K562 (cell line): ENCODE measurements around the gene TMEM141. TPM values are rescaled to one million over a fixed set of nuclear protein-coding genes. Genes with fewer than 3 reads are reported as not detected.
A peak's percentile ranks its signal among the peaks of the same experiment; 100 is the strongest.

Experiments
- ATAC-seq: fragments of 200-7000 bp; cut with Tn5 transposase; 3 replicates; pipeline ENCODE4 v1.9.1; 2020; ENCODE audit warnings: moderate library complexity
- BruUV-seq: library from RNA; stranded (reverse); fragments of 400-500 nt; replicated peaks from 2 replicates; lab custom pipeline; 2021; lab: Mats Ljungman, UMichigan
- CTCF ChIA-PET: fragments of 300-600 bp; formaldehyde crosslinking; extraction: SDS; loops from one replicate; lab custom pipeline; 2021; ENCODE audit warnings: low intra/inter-chr PET ratio; lab: Yijun Ruan, JAX
- POLR2A ChIA-PET: fragments of 300-600, 350-650 bp; sonication (Branson Sonifier 250); formaldehyde crosslinking; extraction: SDS; loops from one replicate; lab custom pipeline; 2021; ENCODE audit warnings: antibody characterized with exemption, inconsistent platforms; lab: Yijun Ruan, JAX
- DNase-seq, 4 experiments: peaks; one replicate each; pipeline versions ENCODE4 v3.0.0 to v3.0.0-alpha.2; 2011 to 2018; ENCODE audit warnings: low spot score in 3 of 4, mixed read lengths in 3 of 4; ENCODE audit errors: extremely low read depth in 1 of 4
- FAIRE-seq: peaks from 2 replicates; lab custom pipeline; 2011; peaks lifted over from hg19 to GRCh38; lab: Jason Lieb, UNC
- H2AFZ ChIP-seq: 2 replicates; pipeline ENCODE4 v1.6.0; 2011; ENCODE audit warnings: low read depth, low read length, control low read depth, inconsistent platforms
- H3K27ac ChIP-seq: fragments of 200-600 bp; 3 replicates; pipeline ENCODE4 v1.8.0; 2011; ENCODE audit warnings: low read depth, mild to moderate bottlenecking, control low read depth, inconsistent platforms, low read length, moderate library complexity, mixed read lengths; ENCODE audit errors: extremely low read depth
- H3K27me3 ChIP-seq, 2 experiments: fragments of 300-600 bp in 1 of 2; 2 replicates in 1 of 2; 3 replicates in 1 of 2; pipeline versions ENCODE4 v1.6.0 to v1.8.0; 2011; ENCODE audit warnings: inconsistent platforms in 2 of 2, low read length in 2 of 2, mild to moderate bottlenecking in 1 of 2, mixed read lengths in 1 of 2, moderate library complexity in 1 of 2; ENCODE audit not compliant: control insufficient read depth in 2 of 2, insufficient read depth in 2 of 2
- H3K36me3 ChIP-seq: fragments of 300-600 bp; 3 replicates; pipeline ENCODE4 v1.8.0; 2011; ENCODE audit warnings: mild to moderate bottlenecking, low read length, inconsistent platforms; ENCODE audit not compliant: control insufficient read depth, insufficient read depth
- H3K4me1 ChIP-seq, 2 experiments: fragments of 200-600 bp in 1 of 2; replicated peaks in 1 of 2; 2 replicates in 1 of 2; 3 replicates in 1 of 2; pipeline versions ENCODE4 v1.5.1 to v1.8.0; 2011; ENCODE audit warnings: inconsistent platforms in 2 of 2, low read length in 2 of 2, mild to moderate bottlenecking in 1 of 2, mixed read lengths in 1 of 2, moderate library complexity in 1 of 2; ENCODE audit not compliant: control insufficient read depth in 2 of 2, insufficient read depth in 2 of 2
- H3K4me2 ChIP-seq: 2 replicates; pipeline ENCODE4 v1.6.1; 2011; ENCODE audit warnings: low read length, control low read depth, inconsistent platforms, mixed read lengths; ENCODE audit not compliant: insufficient read depth
- H3K4me3 ChIP-seq: fragments of 200-600 bp; sonication (generic), shearing (Covaris generic); 2 replicates; pipeline ENCODE4 v1.5.1; 2016; ENCODE audit warnings: control low read depth, inconsistent platforms
- H3K79me2 ChIP-seq: fragments of 200-600 bp; 3 replicates; pipeline ENCODE4 v1.8.0; 2011; ENCODE audit warnings: low read length, inconsistent platforms; ENCODE audit not compliant: control insufficient read depth, insufficient read depth
- H3K9ac ChIP-seq, 2 experiments: 2 replicates each; pipeline versions ENCODE4 v1.6.0 to v1.6.1; 2011; ENCODE audit warnings: low read depth in 2 of 2, low read length in 2 of 2, control low read depth in 1 of 2, inconsistent platforms in 1 of 2, mild to moderate bottlenecking in 1 of 2, mixed read lengths in 1 of 2; ENCODE audit not compliant: insufficient read depth in 1 of 2
- H3K9me1 ChIP-seq: one replicate; pipeline ENCODE4 v1.6.0; 2011; ENCODE audit warnings: inconsistent platforms, mild to moderate bottlenecking, low read length, moderate library complexity; ENCODE audit not compliant: control insufficient read depth, insufficient read depth
- H3K9me3 ChIP-seq: replicated peaks from 2 replicates; pipeline ENCODE4 v1.5.1; 2011; ENCODE audit warnings: low read depth, low read length, inconsistent platforms; ENCODE audit not compliant: control insufficient read depth, insufficient read depth
- H4K20me1 ChIP-seq: replicated peaks from 2 replicates; pipeline ENCODE4 v1.6.1; 2011; ENCODE audit warnings: low read length, inconsistent platforms, mixed read lengths; ENCODE audit not compliant: control insufficient read depth, insufficient read depth
- ESRRA ChIP-seq: fragments of 450-650 bp; IDR thresholded peaks from 2 replicates; pipeline ENCODE4 v1.6.1; 2014; ENCODE audit warnings: low read depth, mild to moderate bottlenecking, moderate library complexity, borderline replicate concordance
- MIER1 ChIP-seq: fragments of 450-650 bp; IDR thresholded peaks from 2 replicates; pipeline ENCODE4 v1.6.1; 2016; ENCODE audit warnings: antibody characterized with exemption, mild to moderate bottlenecking, low read depth
- ZNF23 ChIP-seq: fragments of 250-450 bp; sonication (Bioruptor Pico); IDR thresholded peaks from 2 replicates; pipeline ENCODE4 v1.4.0; 2020; ENCODE audit warnings: mild to moderate bottlenecking
- ZNF384 ChIP-seq: IDR thresholded peaks from 2 replicates; pipeline ENCODE4 v1.6.1; 2012; ENCODE audit warnings: low read depth, low read length, improper control_type of control experiment
- WGBS: fragments of 100-300 bp; shearing (Covaris generic); methylation state at CpG from one replicate; pipeline ENCODE4 v1.1.6; 2016; ENCODE audit warnings: low coverage, mixed read lengths; ENCODE audit not compliant: insufficient coverage; ENCODE audit errors: missing lambda C conversion rate; 5-methylcytosine and 5-hydroxymethylcytosine counted together
- in situ Hi-C: fragments of 300-500 bp; cut with MboI; formaldehyde crosslinking; loops from 4 replicates; pipeline ENCODE4 v1.15.0; 2018; ENCODE audit warnings: inconsistent platforms, mixed read lengths
- intact Hi-C: fragments of 100-400 bp; cut with micrococcal nuclease; formaldehyde crosslinking; loops from 2 replicates; pipeline ENCODE4 v1.14.2; 2022
- polyA plus RNA-seq, 8 experiments: library from polyadenylated mRNA; depleted of rRNA in 4 of 8; stranded (reverse) in 5 of 8; unstranded in 3 of 8; fragments of >200 nt; fragmentation: Nextera tagmentation in 2 of 8; fragmentation: Illumina TruSeq in 1 of 8; extraction: Ambion mirVana in 2 of 8; extraction: Trizol in 1 of 8; gene quantifications; 2 replicates each; pipeline versions ENCODE4 v1.2.1 to v1.2.3, GENCODE V29; 2011 to 2014; ENCODE audit warnings: inconsistent platforms in 1 of 8, missing spikeins in 1 of 8
- total RNA-seq, 7 experiments: library from RNA; depleted of rRNA in 6 of 7; stranded (reverse); fragments of >200 nt in 6 of 7; fragmentation: Illumina TruSeq in 2 of 7; extraction: Trizol in 2 of 7; gene quantifications; 2 replicates each; pipeline versions ENCODE4 v1.2.1 to v1.2.3, GENCODE V29; 2011 to 2021; ENCODE audit warnings: low replicate concordance in 1 of 7
- TF ChIP-seq, protein P1 (sequence below): fragments of 250-450 bp; sonication (Bioruptor Pico); IDR thresholded peaks from 2 replicates; pipeline ENCODE4 v1.5.0; 2021; ENCODE audit warnings: mild to moderate bottlenecking, borderline replicate concordance

Gene TMEM141
- total and polyA plus RNA-seq, 9 of the 15 experiments (the other 6 are each of a cell fraction or from before 2014, with no cell fraction given) = 21.5 to 123 (median 74.8) TPM

DNA sequence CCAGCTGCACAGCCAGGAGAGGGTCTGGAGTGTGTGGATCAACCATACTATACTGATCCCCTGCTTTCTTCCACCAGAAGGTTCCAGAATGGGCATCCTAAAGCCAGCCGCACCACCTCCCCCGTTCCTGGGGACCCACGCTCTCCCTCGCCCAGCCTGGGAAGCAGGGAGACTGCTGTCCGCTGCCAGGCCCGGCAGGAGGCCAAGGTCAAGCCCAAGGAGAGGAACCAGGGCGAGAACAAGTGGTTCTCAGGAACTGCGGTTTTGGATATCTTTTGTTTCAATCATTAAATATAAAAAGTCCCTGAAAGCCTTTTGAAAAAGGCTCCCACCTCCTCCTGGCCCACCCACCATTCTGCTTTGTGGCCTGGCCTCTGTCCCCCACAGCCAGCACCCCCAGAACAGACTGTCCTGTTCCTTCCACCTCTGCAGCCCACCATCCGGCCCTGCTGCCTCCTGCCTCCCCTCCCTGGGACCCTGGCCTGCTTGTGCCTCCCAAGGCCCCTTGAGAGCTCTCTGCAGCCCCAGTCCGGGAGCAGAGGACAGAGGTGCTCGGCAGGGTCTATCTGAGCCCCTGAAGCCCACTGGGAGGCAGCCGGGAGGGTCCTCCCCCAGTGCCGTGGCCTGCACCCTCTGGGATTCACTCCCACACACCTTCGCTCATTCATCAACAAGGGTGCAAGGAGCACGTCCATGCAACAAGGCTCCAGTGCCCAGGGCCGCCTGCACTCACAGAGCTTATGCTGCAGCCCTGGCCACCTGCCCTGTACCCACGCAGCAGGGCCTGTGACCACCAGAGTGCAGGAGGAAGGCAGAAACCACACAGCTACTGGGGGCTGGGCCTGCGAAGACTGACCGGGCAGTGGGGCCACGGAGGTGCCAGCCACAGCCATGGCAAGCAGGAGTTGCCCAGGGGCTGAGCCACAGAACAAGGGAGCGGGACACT, 42.2 kb upstream of the TMEM141 start:
- Histone ChIP-seq H3K9me3 (0 out of 2 replicates have a peak, but pooled peaks cover 7% of the 10 kb centered on the region), H3K27me3 (no peaks in the 10 kb centered on the region), H3K79me2 (no peaks in the 10 kb centered on the region), H4K20me1 (no peaks in the 10 kb centered on the region), H3K4me2 (no peak overlapping the region), H3K27ac (no peak overlapping the region), H3K9me1 (no peaks in the 10 kb centered on the region), H3K9ac (peak overlapping the region in 1 of 2 experiments; percentile 73; a peak in 2 of 4 replicates), H2AFZ (no peak overlapping the region), H3K36me3 (no peaks in the 10 kb centered on the region), H3K4me1 (peaks cover 7 to 63% of the 10 kb centered on the region in 2 experiments), H3K4me3 (no peak overlapping the region)
- TF ChIP-seq, protein P1, sequence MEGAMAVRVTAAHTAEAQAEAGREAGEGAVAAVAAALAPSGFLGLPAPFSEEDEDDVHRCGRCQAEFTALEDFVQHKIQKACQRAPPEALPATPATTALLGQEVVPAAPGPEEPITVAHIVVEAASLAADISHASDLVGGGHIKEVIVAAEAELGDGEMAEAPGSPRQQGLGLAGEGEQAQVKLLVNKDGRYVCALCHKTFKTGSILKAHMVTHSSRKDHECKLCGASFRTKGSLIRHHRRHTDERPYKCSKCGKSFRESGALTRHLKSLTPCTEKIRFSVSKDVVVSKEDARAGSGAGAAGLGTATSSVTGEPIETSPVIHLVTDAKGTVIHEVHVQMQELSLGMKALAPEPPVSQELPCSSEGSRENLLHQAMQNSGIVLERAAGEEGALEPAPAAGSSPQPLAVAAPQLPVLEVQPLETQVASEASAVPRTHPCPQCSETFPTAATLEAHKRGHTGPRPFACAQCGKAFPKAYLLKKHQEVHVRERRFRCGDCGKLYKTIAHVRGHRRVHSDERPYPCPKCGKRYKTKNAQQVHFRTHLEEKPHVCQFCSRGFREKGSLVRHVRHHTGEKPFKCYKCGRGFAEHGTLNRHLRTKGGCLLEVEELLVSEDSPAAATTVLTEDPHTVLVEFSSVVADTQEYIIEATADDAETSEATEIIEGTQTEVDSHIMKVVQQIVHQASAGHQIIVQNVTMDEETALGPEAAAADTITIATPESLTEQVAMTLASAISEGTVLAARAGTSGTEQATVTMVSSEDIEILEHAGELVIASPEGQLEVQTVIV (CRISPR knock-in tag) = no peak
- TF ChIP-seq ESRRA (peak; percentile 47), MIER1 (no peak), ZNF384 (no peak), ZNF23 (CRISPR knock-in tag) (no peak)
- POLR2A ChIA-PET = interaction anchor here (0.7 to 2.1 kb wide), 2 partner anchors 20 to 853 kb away, joined by 3 to 12 read pairs; no protein-coding TSS in a partner anchor
- BruUV-seq = no TSS peak
- CTCF ChIA-PET = no interaction called here
- ATAC-seq (no peak), DNase-seq (no peak), FAIRE-seq (no peak)
- in situ Hi-C loops (no loop called here), intact Hi-C loops (no loop called here)
- WGBS = 45% methylated on average over 21 of the region's 21 CpGs
